H9 (cell line): ENCODE measurements around the gene RRP1B. TPM values are rescaled to one million over a fixed set of nuclear protein-coding genes. Genes with fewer than 3 reads are reported as not detected.

ENCODE experiments used
- DNase-seq: peaks from one replicate; pipeline ENCODE4 v3.0.0-alpha.2; 2017
- H2AFZ ChIP-seq: one replicate; pipeline ENCODE4 v1.6.1; 2013; ENCODE audit warnings: mild to moderate bottlenecking, low read length, control low read depth, moderate library complexity
- H2AK5ac ChIP-seq: 2 replicates; pipeline ENCODE4 v1.6.1; 2013; ENCODE audit warnings: low read length, control low read depth, mixed read lengths; ENCODE audit not compliant: insufficient read length
- H2BK120ac ChIP-seq: one replicate; pipeline ENCODE4 v1.6.1; 2013; ENCODE audit warnings: low read depth, mild to moderate bottlenecking, low read length, control low read depth, inconsistent platforms; ENCODE audit not compliant: poor library complexity, severe bottlenecking
- H2BK12ac ChIP-seq: 2 replicates; pipeline ENCODE4 v1.6.1; 2013; ENCODE audit warnings: low read length, control low read depth, mixed read lengths, low read depth; ENCODE audit not compliant: insufficient read length
- H2BK15ac ChIP-seq: 2 replicates; pipeline ENCODE4 v1.6.1; 2013; ENCODE audit warnings: low read depth, low read length, control low read depth
- H2BK20ac ChIP-seq: one replicate; pipeline ENCODE4 v1.6.1; 2013; ENCODE audit warnings: low read depth, mild to moderate bottlenecking, low read length, control low read depth, inconsistent platforms; ENCODE audit not compliant: poor library complexity, severe bottlenecking
- H2BK5ac ChIP-seq: 2 replicates; pipeline ENCODE4 v1.6.1; 2013; ENCODE audit warnings: low read length, control low read depth, mixed read lengths; ENCODE audit not compliant: insufficient read length
- H3K14ac ChIP-seq: 2 replicates; pipeline ENCODE4 v1.6.1; 2013; ENCODE audit warnings: low read length, control low read depth; ENCODE audit not compliant: insufficient read depth
- H3K18ac ChIP-seq: 2 replicates; pipeline ENCODE4 v1.6.1; 2013; ENCODE audit warnings: low read depth, mild to moderate bottlenecking, mixed read lengths, low read length, control low read depth; ENCODE audit not compliant: insufficient read length
- H3K23ac ChIP-seq: 2 replicates; pipeline ENCODE4 v1.6.1; 2013; ENCODE audit warnings: low read length, control low read depth, mixed read lengths, low read depth; ENCODE audit not compliant: insufficient read length
- H3K23me2 ChIP-seq: 2 replicates; pipeline ENCODE4 v1.6.1; 2013; ENCODE audit warnings: low read depth, mild to moderate bottlenecking, mixed read lengths, low read length, control low read depth; ENCODE audit not compliant: insufficient read length, poor library complexity, severe bottlenecking
- H3K27ac ChIP-seq: 2 replicates; pipeline ENCODE4 v1.5.1; 2013; ENCODE audit warnings: low read length, control low read depth, mixed read lengths, low read depth; ENCODE audit not compliant: insufficient read length
- H3K27me3 ChIP-seq: 2 replicates; pipeline ENCODE4 v1.6.1; 2013; ENCODE audit warnings: low read length, control low read depth, inconsistent platforms; ENCODE audit not compliant: insufficient read depth
- H3K4ac ChIP-seq: 2 replicates; pipeline ENCODE4 v1.6.1; 2013; ENCODE audit warnings: low read depth, mild to moderate bottlenecking, control low read depth, inconsistent platforms, low read length, moderate library complexity
- H3K4me1 ChIP-seq: 2 replicates; pipeline ENCODE4 v1.6.1; 2013; ENCODE audit warnings: low read length, control low read depth, inconsistent platforms; ENCODE audit not compliant: insufficient read depth
- H3K4me2 ChIP-seq: 2 replicates; pipeline ENCODE4 v1.6.1; 2013; ENCODE audit warnings: low read length, control low read depth, mixed read lengths; ENCODE audit not compliant: insufficient read length, insufficient read depth
- H3K56ac ChIP-seq: 2 replicates; pipeline ENCODE4 v1.6.1; 2013; ENCODE audit warnings: low read depth, mild to moderate bottlenecking, mixed read lengths, low read length, control low read depth; ENCODE audit not compliant: insufficient read length
- H3K79me1 ChIP-seq: 2 replicates; pipeline ENCODE4 v1.6.1; 2013; ENCODE audit warnings: low read depth, mild to moderate bottlenecking, moderate library complexity, low read length, control low read depth, inconsistent platforms; ENCODE audit not compliant: insufficient read depth, poor library complexity, severe bottlenecking
- H3K79me2 ChIP-seq: 2 replicates; pipeline ENCODE4 v1.6.1; 2013; ENCODE audit warnings: low read length, control low read depth, inconsistent platforms; ENCODE audit not compliant: insufficient read depth
- H3K9ac ChIP-seq: 2 replicates; pipeline ENCODE4 v1.6.1; 2013; ENCODE audit warnings: low read length, control low read depth, mixed read lengths; ENCODE audit not compliant: insufficient read length; ENCODE audit errors: extremely low read depth
- H3K9me3 ChIP-seq: one replicate; pipeline ENCODE4 v1.6.1; 2013; ENCODE audit warnings: low read depth, low read length, inconsistent platforms; ENCODE audit not compliant: control insufficient read depth
- H3T11ph ChIP-seq: one replicate; pipeline ENCODE4 v1.6.1; 2013; ENCODE audit warnings: mild to moderate bottlenecking, low read length, control low read depth, inconsistent platforms
- H4K20me1 ChIP-seq: one replicate; pipeline ENCODE4 v1.6.1; 2013; ENCODE audit not compliant: control insufficient read depth, insufficient read length, insufficient read depth
- H4K5ac ChIP-seq: 2 replicates; pipeline ENCODE4 v1.6.1; 2013; ENCODE audit warnings: low read depth, mild to moderate bottlenecking, mixed read lengths, low read length, control low read depth; ENCODE audit not compliant: insufficient read length
- H4K8ac ChIP-seq: replicated peaks from 2 replicates; pipeline ENCODE4 v1.6.1; 2013; ENCODE audit warnings: low read length, control low read depth, mixed read lengths, low read depth; ENCODE audit not compliant: insufficient read length
- H4K91ac ChIP-seq: 2 replicates; pipeline ENCODE4 v1.6.1; 2013; ENCODE audit warnings: low read depth, mild to moderate bottlenecking, moderate library complexity, mixed read lengths, low read length, control low read depth; ENCODE audit not compliant: insufficient read length
- H3K27ac Mint-ChIP-seq, 3 experiments: 2 replicates in 2 of 3; 3 replicates in 1 of 3; pipeline ENCODE4 v1.8.0; 2020 to 2021; ENCODE audit warnings: mixed read lengths in 3 of 3, mild to moderate bottlenecking in 1 of 3, moderate library complexity in 1 of 3
- H3K27me3 Mint-ChIP-seq: 2 replicates; pipeline ENCODE4 v1.8.0; 2021; ENCODE audit warnings: low read depth, mild to moderate bottlenecking, moderate library complexity, mixed read lengths
- H3K36me3 Mint-ChIP-seq, 3 experiments: 2 replicates in 2 of 3; 3 replicates in 1 of 3; pipeline ENCODE4 v1.8.0; 2020 to 2021; ENCODE audit warnings: low read depth in 3 of 3, mixed read lengths in 3 of 3; ENCODE audit not compliant: insufficient read depth in 1 of 3
- H3K4me1 Mint-ChIP-seq, 2 experiments: 2 replicates each; pipeline ENCODE4 v1.8.0; 2020; ENCODE audit warnings: mixed read lengths in 2 of 2
- H3K4me3 Mint-ChIP-seq, 2 experiments: 2 replicates in 1 of 2; 3 replicates in 1 of 2; pipeline ENCODE4 v1.8.0; 2020 to 2021; ENCODE audit warnings: mild to moderate bottlenecking in 2 of 2, mixed read lengths in 2 of 2, moderate library complexity in 1 of 2
- H3K9me3 Mint-ChIP-seq, 2 experiments: 2 replicates in 1 of 2; 3 replicates in 1 of 2; pipeline ENCODE4 v1.8.0; 2020; ENCODE audit warnings: mild to moderate bottlenecking in 2 of 2, mixed read lengths in 2 of 2, moderate library complexity in 1 of 2
- CTCF ChIP-seq: fragments of 200-600 bp; sonication (generic); conservative IDR thresholded peaks from 3 replicates; pipeline ENCODE4 v1.8.0; 2021; ENCODE audit warnings: antibody characterized with exemption, mild to moderate bottlenecking
- WGBS: extraction: QIAGEN DNeasy Blood & Tissue Kit; methylation state at CpG from one replicate; pipeline ENCODE4 v1.1.7; 2013; ENCODE audit warnings: missing lambda C conversion rate, low lambda C conversion rate, mixed read lengths; ENCODE audit not compliant: insufficient read length; ENCODE audit errors: extremely low coverage; 5-methylcytosine and 5-hydroxymethylcytosine counted together
- total RNA-seq: library from RNA; stranded (reverse); gene quantifications from 2 replicates; pipeline ENCODE4 v1.2.1, GENCODE V29; 2021

Gene RRP1B
- total RNA-seq, 1 experiment from 2014 or later = 96.6 TPM

DNA sequence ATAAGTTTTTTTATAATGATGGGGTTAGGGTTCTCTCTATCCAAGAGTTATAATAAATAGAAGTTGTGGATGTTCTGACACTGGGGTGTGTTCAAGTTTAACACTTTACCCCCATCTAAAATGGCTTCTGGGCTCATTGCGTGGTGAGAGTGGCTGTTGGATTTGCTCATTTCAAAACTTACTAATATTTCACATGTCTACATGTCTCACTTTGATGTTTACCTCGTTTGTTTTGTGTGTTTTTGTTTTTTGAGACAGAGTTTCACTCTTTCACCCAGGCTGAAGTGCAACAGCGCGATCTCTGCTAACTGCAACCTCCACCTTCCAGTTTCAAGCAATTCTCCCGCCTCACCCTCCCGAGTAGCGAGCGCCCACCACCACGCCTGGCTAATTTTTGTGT is 3.7 kb downstream of the RRP1B start:
- Histone ChIP-seq H3K4me1 (no peaks in the 10 kb centered on the region), H3K14ac (no peak overlapping the region), H3K79me1 (no peaks in the 10 kb centered on the region), H3K9ac (no peak overlapping the region), H3K18ac (no peak overlapping the region), H2BK120ac (no peak overlapping the region), H4K5ac (no peak overlapping the region), H3K27me3 (no peaks in the 10 kb centered on the region), H3K27ac (no peak overlapping the region), H3K4ac (no peak overlapping the region), H3K9me3 (no peaks in the 10 kb centered on the region), H3K79me2 (peaks cover 52% of the 10 kb centered on the region; the same call in 1 of the 2 replicates), H3K23me2 (peaks cover 6% of the 10 kb centered on the region), H4K91ac (no peak overlapping the region), H2BK5ac (no peak overlapping the region), H3K56ac (no peak overlapping the region), H3K4me2 (no peak overlapping the region), H2BK20ac (no peak overlapping the region), H2AFZ (no peak overlapping the region), H3K23ac (no peak overlapping the region), H3T11ph (no peak overlapping the region), H4K8ac (no peak overlapping the region), H4K20me1 (no peaks in the 10 kb centered on the region), H2BK15ac (no peak overlapping the region), H2AK5ac (no peak overlapping the region), H2BK12ac (no peak overlapping the region)
- no peak overlapping the region for H3K27ac Mint-ChIP-seq
- WGBS = no CpG with 5 or more reads among the region's 9 CpGs
- TF ChIP-seq CTCF = no peak
- no peak overlapping the region; a peak in 1 of 5 replicates for H3K4me3 Mint-ChIP-seq
- no peak for DNase-seq
- peaks cover 1% of the 10 kb centered on the region; the same call in 1 of the 2 replicates for H3K27me3 Mint-ChIP-seq
- H3K9me3 Mint-ChIP-seq = no peaks in the 10 kb centered on the region; a peak in 1 of 5 replicates
- H3K4me1 Mint-ChIP-seq = peaks cover 17 to 20% of the 10 kb centered on the region in 2 experiments
- peaks cover 47 to 71% (median 53%) of the 10 kb centered on the region in 3 experiments for H3K36me3 Mint-ChIP-seq
